Adrenal gland (tissue), 5 donors: Measurements from ENCODE around the gene TMEM18.

ENCODE experiments used
- CTCF ChIP-seq, 6 experiments: fragments of 450-650 bp in 4 of 6; fragments of 200-600 bp in 2 of 6; sonication (generic) in 1 of 6; IDR thresholded peaks; 1 replicate in 5 of 6; 2 replicates in 1 of 6; pipeline versions ENCODE4 v1.5.1 to v1.8.0; 2016 to 2021; ENCODE audit warnings: antibody characterized with exemption in 6 of 6, mild to moderate bottlenecking in 2 of 6, moderate library complexity in 1 of 6
- POLR2A ChIP-seq, 2 donors: fragments of 450-650 bp; IDR thresholded peaks; one replicate each; pipeline ENCODE4 v1.6.1; 2017; ENCODE audit warnings: antibody characterized with exemption in 2 of 2, mild to moderate bottlenecking in 2 of 2, moderate library complexity in 1 of 2
- donor health status: DM: no; HTN: no; CAD: no.

- TF ChIP-seq CTCF (IDR thresholded peaks at IDR 0.05) (no peak), POLR2A (IDR thresholded peaks at IDR 0.05) (no peak)
Observed at GRCh38 chr2:624096-624495, 53.1 kb downstream of the TMEM18 start.
